ENCODE data around the gene CWF19L2. TPM values are rescaled to one million over a fixed set of nuclear protein-coding genes. Genes with fewer than 3 reads are reported as not detected.

Gene CWF19L2
- total RNA-seq, 1 donor from 2014 or later = 23.9 TPM

DNA sequence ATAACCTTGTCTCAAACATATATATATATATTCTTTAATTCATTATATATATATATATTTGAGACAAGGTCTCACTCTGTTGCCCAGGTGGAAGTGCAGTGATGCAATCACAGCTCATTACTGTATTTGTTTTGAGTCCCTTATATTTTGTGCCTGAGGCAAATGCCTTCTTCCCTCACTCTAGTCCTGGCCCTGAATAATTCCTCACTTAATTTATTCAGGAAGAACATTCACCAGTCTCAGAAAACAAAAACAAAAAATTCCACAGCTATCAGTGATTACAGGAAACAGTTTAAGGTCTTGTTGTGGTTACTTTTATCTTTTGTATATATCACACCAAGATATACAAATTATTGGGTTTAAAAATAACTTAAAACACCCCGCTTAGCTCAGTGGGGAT lies 155.7 kb downstream of the CWF19L2 start:
- DNase-seq (ENCODE audit: low spot score) = no peak

DNA sequence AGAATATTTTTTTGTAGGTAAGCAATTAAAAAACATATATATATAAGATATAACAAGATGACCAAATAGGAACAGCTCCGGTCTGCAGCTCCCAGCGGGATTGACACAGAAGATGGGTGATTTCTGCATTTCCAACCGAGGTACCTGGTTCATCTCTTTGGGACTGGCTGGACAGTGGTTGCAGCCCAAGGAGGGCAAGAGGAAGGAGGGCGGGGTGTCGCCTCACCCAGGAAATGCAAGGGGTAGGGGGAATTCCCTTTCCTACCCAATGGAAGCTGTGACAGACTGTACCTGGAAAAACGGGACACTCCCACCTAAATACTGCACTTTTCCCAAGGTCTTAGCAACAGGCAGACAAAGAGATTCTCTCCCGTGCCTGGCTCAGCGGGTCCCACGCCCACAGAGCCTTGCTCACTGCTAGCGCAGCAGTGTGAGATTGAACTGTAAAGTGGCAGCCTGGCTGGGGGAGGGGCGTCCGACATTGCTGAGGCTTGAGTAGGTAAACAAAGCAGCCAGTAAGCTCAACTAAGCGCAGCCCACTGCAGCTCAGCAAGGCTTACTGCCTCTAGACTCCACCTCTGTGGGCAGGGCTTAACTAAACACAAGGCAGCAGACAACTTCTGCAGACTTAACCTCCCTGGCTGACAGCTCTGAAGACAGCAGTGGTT lies 163.8 kb downstream of the CWF19L2 start:
- no peak for DNase-seq (ENCODE audit: low spot score)

DNA sequence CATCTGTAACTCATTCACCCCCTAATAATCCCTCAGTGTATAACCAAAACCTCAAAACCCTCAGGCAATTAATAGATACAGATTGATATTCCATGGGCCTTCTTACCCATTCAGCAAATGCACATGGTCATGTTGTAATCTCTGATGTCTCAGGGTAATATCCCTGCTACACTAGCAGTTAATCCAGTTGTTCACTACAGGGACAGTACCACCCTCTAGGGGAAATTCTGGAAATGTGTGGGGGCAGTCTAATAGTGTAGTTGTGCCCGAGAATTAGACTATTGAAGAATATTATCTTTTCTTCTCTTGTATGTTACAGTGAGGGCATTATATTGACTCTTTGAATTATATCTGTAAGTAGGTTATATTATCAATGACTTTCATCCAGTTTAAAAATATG lies 175.4 kb downstream of the CWF19L2 start:
- no peak for DNase-seq (ENCODE audit: low spot score)

Other genes starting within 250 kb of the CWF19L2 start
- 13.1 TPM for gene ALKBH8, start 107.9 kb upstream of the CWF19L2 start, total RNA-seq
- 0.39 TPM for gene ELMOD1, start 133.3 kb upstream of the CWF19L2 start, total RNA-seq